ENCODE results near the gene CNTLN.

- TF ChIP-seq EZH2 (IDR thresholded peaks at IDR 0.05; ENCODE audit: borderline replicate concordance, insufficient read depth, low read depth, low read length, poor library complexity, severe bottlenecking): no peak
- TF ChIP-seq CTCF (IDR thresholded peaks at IDR 0.05): no peak
Measured at GRCh38 chr9:17414986-17415385, 280.1 kb downstream of the CNTLN start.
